Mesendoderm (in vitro differentiated cells): ENCODE measurements around the gene ABCD1.

Experiments
- DNase-seq: peaks from one replicate; pipeline ENCODE4 v3.0.0; 2013
- H2AK5ac ChIP-seq: 2 replicates; pipeline ENCODE4 v1.6.1; 2013; ENCODE audit warnings: low read length, inconsistent platforms
- H2BK120ac ChIP-seq: 2 replicates; pipeline ENCODE4 v1.6.1; 2013; ENCODE audit warnings: low read depth, mild to moderate bottlenecking, low read length, moderate library complexity, mixed read lengths
- H2BK15ac ChIP-seq: replicated peaks from 2 replicates; pipeline ENCODE4 v1.6.1; 2013; ENCODE audit warnings: low read depth, mild to moderate bottlenecking, moderate library complexity
- H2BK5ac ChIP-seq: 2 replicates; pipeline ENCODE4 v1.6.1; 2013; ENCODE audit warnings: low read length, inconsistent platforms
- H3K18ac ChIP-seq: 2 replicates; pipeline ENCODE4 v1.6.1; 2013; ENCODE audit warnings: mild to moderate bottlenecking, low read length, mixed read lengths
- H3K23ac ChIP-seq: one replicate; pipeline ENCODE4 v1.6.1; 2013; ENCODE audit warnings: low read length
- H3K27ac ChIP-seq: 2 replicates; pipeline ENCODE4 v1.5.1; 2013; ENCODE audit warnings: low read depth, mild to moderate bottlenecking, inconsistent platforms, low read length, moderate library complexity
- H3K27me3 ChIP-seq: 2 replicates; pipeline ENCODE4 v1.6.1; 2013; ENCODE audit warnings: low read length, control low read depth, mild to moderate bottlenecking, inconsistent platforms; ENCODE audit not compliant: insufficient read depth, poor library complexity
- H3K36me3 ChIP-seq: 2 replicates; pipeline ENCODE4 v1.6.1; 2013; ENCODE audit warnings: low read length, inconsistent platforms; ENCODE audit not compliant: control insufficient read depth, insufficient read depth
- H3K4ac ChIP-seq: one replicate; pipeline ENCODE4 v1.6.1; 2013; ENCODE audit warnings: low read depth, mild to moderate bottlenecking, low read length, moderate library complexity
- H3K4me1 ChIP-seq: 2 replicates; pipeline ENCODE4 v1.6.1; 2013; ENCODE audit warnings: low read depth, low read length, inconsistent platforms; ENCODE audit not compliant: control insufficient read depth
- H3K4me2 ChIP-seq: 2 replicates; pipeline ENCODE4 v1.6.1; 2013; ENCODE audit warnings: low read length
- H3K4me3 ChIP-seq: 2 replicates; pipeline ENCODE4 v1.5.1; 2013; ENCODE audit warnings: mild to moderate bottlenecking, low read length
- H3K56ac ChIP-seq: one replicate; pipeline ENCODE4 v1.6.1; 2013; ENCODE audit warnings: low read length
- H3K79me1 ChIP-seq: 2 replicates; pipeline ENCODE4 v1.6.1; 2013; ENCODE audit warnings: low read length, inconsistent platforms
- H3K79me2 ChIP-seq: 2 replicates; pipeline ENCODE4 v1.6.1; 2013; ENCODE audit warnings: mild to moderate bottlenecking, low read length; ENCODE audit not compliant: control insufficient read depth, insufficient read depth
- H3K9ac ChIP-seq: 2 replicates; pipeline ENCODE4 v1.6.1; 2013; ENCODE audit warnings: low read length, inconsistent platforms
- H4K5ac ChIP-seq: one replicate; pipeline ENCODE4 v1.6.1; 2013; ENCODE audit warnings: low read length
- H4K8ac ChIP-seq: one replicate; pipeline ENCODE4 v1.6.1; 2013; ENCODE audit warnings: low read depth, mild to moderate bottlenecking, control low read depth, low read length, moderate library complexity
- WGBS: extraction: QIAGEN DNeasy Blood & Tissue Kit; methylation state at CpG from one replicate; pipeline ENCODE4 v1.1.7; 2013; ENCODE audit warnings: low lambda C conversion rate, missing lambda C conversion rate; ENCODE audit not compliant: insufficient coverage; ENCODE audit errors: extremely low coverage; 5-methylcytosine and 5-hydroxymethylcytosine counted together

Gene ABCD1

DNA sequence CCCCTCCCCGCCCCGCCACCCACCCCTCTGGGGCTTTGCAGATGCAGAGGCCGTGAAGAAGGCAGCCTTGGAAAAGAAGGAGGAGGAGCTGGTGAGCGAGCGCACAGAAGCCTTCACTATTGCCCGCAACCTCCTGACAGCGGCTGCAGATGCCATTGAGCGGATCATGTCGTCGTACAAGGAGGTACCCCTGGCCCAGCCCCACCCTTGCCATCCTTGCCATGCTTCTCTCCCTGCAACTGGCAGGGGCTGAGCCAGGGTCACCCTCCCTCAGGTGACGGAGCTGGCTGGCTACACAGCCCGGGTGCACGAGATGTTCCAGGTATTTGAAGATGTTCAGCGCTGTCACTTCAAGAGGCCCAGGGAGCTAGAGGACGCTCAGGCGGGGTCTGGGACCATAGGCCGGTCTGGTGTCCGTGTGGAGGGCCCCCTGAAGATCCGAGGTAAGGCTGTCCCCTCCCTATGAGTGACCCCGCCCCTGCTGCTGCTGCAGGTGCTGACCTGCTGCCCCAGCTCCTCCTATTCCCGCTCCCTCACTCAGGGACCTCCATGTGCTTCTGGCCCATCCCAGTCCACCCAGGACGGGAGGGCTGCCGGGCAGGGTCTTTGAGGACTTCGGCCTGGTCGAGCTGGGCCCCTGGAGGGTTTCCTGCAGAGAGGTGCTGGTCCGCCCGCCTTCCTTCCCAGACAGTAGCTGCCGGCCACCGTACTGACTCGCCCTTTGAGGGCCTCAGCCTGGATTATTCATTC, 11.6 kb downstream of the ABCD1 start:
- Histone ChIP-seq H4K8ac (no peak overlapping the region), H3K18ac (peak overlapping the region; percentile 29), H2BK15ac (no peak overlapping the region), H3K79me2 (no peaks in the 10 kb centered on the region), H3K23ac (no peak overlapping the region), H3K36me3 (no peaks in the 10 kb centered on the region), H3K9ac (no peak overlapping the region), H3K4me1 (peaks cover 3% of the 10 kb centered on the region), H3K4me3 (no peak overlapping the region), H3K27me3 (no peaks in the 10 kb centered on the region), H3K4me2 (no peak overlapping the region), H3K27ac (no peak overlapping the region), H3K79me1 (no peaks in the 10 kb centered on the region), H2BK120ac (no peak overlapping the region), H3K56ac (no peak overlapping the region), H2BK5ac (no peak overlapping the region), H4K5ac (no peak overlapping the region), H3K4ac (no peak overlapping the region), H2AK5ac (no peak overlapping the region)
- DNase-seq: no peak
- no CpG with 5 or more reads among the region's 30 CpGs for WGBS

DNA sequence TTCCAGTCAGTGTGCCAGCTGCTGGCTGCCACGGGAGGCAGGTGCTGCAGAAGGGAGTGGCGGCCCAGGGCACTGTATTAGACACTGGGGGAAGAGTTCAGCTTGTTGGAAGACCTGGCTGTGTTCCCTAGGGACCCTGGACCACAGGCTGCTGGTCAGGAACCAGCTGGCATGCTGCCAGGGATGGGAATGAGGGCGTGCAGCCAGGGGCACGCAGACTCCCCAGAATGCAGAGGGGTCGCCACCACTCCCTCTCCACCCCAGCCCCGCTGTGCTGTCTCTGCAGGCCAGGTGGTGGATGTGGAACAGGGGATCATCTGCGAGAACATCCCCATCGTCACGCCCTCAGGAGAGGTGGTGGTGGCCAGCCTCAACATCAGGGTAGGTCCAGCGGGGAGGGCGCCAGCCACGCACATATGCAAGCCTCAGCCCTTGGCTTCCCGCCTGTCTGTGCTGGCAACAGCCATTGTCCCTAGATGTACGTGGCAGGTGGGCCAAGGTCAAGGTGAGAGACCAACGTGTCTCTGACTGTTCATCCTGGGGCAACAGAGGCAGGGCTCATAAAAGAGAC, 12.3 kb downstream of the ABCD1 start:
- Histone ChIP-seq H3K18ac (no peak overlapping the region), H4K5ac (no peak overlapping the region), H3K27me3 (no peaks in the 10 kb centered on the region), H4K8ac (no peak overlapping the region), H3K23ac (no peak overlapping the region), H3K4me2 (no peak overlapping the region), H3K4ac (no peak overlapping the region), H3K27ac (no peak overlapping the region), H3K36me3 (no peaks in the 10 kb centered on the region), H3K4me1 (peaks cover 3% of the 10 kb centered on the region), H2BK120ac (no peak overlapping the region), H2BK15ac (no peak overlapping the region), H2AK5ac (no peak overlapping the region), H3K4me3 (no peak overlapping the region), H3K79me2 (no peaks in the 10 kb centered on the region), H3K9ac (no peak overlapping the region), H2BK5ac (no peak overlapping the region), H3K56ac (no peak overlapping the region), H3K79me1 (no peaks in the 10 kb centered on the region)
- WGBS: no CpG with 5 or more reads among the region's 15 CpGs
- no peak for DNase-seq

DNA sequence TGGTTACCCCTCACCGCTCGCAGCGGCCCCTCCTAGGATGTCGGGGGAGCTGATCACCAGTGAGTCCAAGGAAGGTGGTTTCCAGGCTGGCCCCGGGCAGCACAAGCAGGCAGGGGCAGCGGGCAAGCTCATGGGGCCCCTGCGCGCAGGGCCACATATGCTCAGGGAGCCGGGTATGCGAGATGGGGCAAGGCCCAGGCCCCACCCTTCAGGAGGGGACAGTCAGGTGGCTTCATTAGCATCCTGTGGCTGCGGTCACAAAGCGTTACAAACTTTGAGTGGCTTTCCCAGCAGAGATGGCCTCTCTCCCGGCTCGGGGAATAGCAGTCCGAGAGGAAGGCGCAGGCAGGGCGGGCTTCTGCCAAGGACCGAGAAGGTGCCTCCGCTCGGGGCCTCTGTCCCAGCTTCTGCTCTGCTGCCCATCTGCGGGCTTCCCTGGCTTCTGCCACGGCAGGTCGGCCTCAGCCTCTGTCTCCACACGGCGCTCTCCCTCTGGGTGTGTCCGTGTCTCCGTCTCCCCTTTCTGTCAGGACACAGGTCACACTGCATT, 13.5 kb downstream of the ABCD1 start:
- Histone ChIP-seq H3K23ac (no peak overlapping the region), H3K4me1 (peaks cover 3% of the 10 kb centered on the region), H3K27ac (no peak overlapping the region), H3K4me3 (no peak overlapping the region), H3K4ac (no peak overlapping the region), H2BK5ac (no peak overlapping the region), H2BK15ac (no peak overlapping the region), H2BK120ac (no peak overlapping the region), H4K5ac (no peak overlapping the region), H3K79me1 (no peaks in the 10 kb centered on the region), H3K4me2 (no peak overlapping the region), H3K9ac (no peak overlapping the region), H3K18ac (no peak overlapping the region), H3K36me3 (no peaks in the 10 kb centered on the region), H3K79me2 (no peaks in the 10 kb centered on the region), H3K27me3 (no peaks in the 10 kb centered on the region), H4K8ac (no peak overlapping the region), H2AK5ac (no peak overlapping the region), H3K56ac (no peak overlapping the region)
- no CpG with 5 or more reads among the region's 27 CpGs for WGBS
- no peak for DNase-seq

DNA sequence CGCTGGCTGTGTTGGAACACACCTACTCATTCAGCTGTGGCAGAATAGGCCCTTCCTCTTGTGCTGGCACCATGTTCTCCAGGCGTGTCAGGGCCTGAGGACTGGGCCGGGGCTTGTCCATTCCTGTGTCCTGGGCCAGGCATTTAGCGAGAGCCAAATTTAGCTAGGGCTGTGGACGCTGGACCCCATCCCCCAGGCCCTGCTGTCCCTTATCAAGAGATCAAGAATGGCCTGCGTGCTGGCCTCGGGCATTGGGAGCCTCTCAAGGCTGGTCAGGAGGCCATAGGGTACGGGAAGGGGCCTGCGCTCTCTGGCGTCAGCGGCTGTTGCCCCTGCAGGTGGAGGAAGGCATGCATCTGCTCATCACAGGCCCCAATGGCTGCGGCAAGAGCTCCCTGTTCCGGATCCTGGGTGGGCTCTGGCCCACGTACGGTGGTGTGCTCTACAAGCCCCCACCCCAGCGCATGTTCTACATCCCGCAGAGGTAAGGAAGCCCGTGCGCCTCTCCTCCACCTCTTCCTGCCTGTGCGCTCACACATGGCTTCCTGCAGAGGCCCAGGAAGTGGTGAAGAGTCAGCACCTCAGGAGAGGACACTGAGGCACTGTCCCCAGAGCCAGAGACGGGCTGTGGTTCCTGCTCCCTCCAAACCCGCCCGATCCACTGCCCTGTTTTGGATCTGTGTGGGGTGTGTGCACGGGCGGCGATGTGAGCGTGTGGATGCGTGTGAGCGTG, 15.3 kb downstream of the ABCD1 start:
- Histone ChIP-seq H3K27ac (no peak overlapping the region), H3K4me2 (no peak overlapping the region), H4K5ac (no peak overlapping the region), H2BK5ac (no peak overlapping the region), H2BK120ac (no peak overlapping the region), H3K18ac (no peak overlapping the region), H3K9ac (no peak overlapping the region), H3K56ac (no peak overlapping the region), H3K4me3 (no peak overlapping the region), H3K23ac (no peak overlapping the region), H4K8ac (no peak overlapping the region), H2AK5ac (no peak overlapping the region), H3K36me3 (no peaks in the 10 kb centered on the region), H2BK15ac (no peak overlapping the region), H3K27me3 (no peaks in the 10 kb centered on the region), H3K4ac (no peak overlapping the region), H3K4me1 (peaks cover 3% of the 10 kb centered on the region), H3K79me1 (no peaks in the 10 kb centered on the region), H3K79me2 (no peaks in the 10 kb centered on the region)
- WGBS: no CpG with 5 or more reads among the region's 29 CpGs
- DNase-seq: no peak

DNA sequence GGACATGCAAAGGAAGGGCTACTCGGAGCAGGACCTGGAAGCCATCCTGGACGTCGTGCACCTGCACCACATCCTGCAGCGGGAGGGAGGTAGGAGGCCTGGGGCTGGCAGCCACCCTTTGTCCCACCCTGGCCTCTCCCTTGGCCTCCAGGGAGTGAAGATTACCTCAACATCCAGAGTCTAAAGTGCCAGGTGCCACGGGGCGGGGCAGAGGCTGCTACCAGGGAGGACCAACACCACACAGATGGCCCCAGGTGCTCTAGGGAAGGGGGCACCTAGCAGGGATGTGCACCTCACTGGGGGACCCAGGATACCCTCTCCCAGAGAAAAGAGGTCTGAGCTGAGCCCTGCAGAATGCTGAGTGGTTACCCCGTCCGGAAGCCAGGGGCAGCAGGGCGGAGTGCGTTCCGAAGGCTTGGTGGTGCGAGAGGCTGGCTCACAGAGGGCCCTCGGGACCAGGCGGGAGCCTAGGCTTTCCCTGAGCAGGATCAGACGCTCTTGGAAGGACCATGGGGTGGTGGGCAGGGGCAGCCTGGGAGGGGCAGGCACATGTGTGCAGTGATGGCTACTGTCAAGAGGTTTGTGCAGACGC, 16.1 kb downstream of the ABCD1 start:
- H3K9ac ChIP-seq: no peak overlapping the region
- no peaks in the 10 kb centered on the region for H3K36me3 ChIP-seq
- H2BK15ac ChIP-seq: no peak overlapping the region
- no CpG with 5 or more reads among the region's 16 CpGs for whole genome bisulfite sequencing
- H3K56ac ChIP-seq: no peak overlapping the region
- H3K4ac ChIP-seq: no peak overlapping the region
- no peak overlapping the region for H3K18ac ChIP-seq
- no peak overlapping the region for H3K27ac ChIP-seq
- no peak for DNase-seq
- no peaks in the 10 kb centered on the region for H3K4me1 ChIP-seq
- no peaks in the 10 kb centered on the region for H3K79me2 ChIP-seq
- no peak overlapping the region for H4K5ac ChIP-seq
- no peak overlapping the region for H3K4me2 ChIP-seq
- H2AK5ac ChIP-seq: no peak overlapping the region
- H2BK120ac ChIP-seq: no peak overlapping the region
- H3K27me3 ChIP-seq: no peaks in the 10 kb centered on the region
- H2BK5ac ChIP-seq: no peak overlapping the region
- no peak overlapping the region for H3K23ac ChIP-seq
- H3K79me1 ChIP-seq: no peaks in the 10 kb centered on the region
- no peak overlapping the region for H4K8ac ChIP-seq
- no peak overlapping the region for H3K4me3 ChIP-seq
